ENCODE results near the gene FAXC.

GRCh38 chr6:99308788-99309187, 40.7 kb downstream of the FAXC start:
- TF ChIP-seq CTCF (IDR thresholded peaks at IDR 0.05) (no peak), POLR2A (IDR thresholded peaks at IDR 0.05) (no peak)
